ENCODE data around the gene TTYH3. TPM values are rescaled to one million over a fixed set of nuclear protein-coding genes. Genes with fewer than 3 reads are reported as not detected.

The TTYH3 gene
- total RNA-seq, 1 donor: 41.2 TPM

- DNase-seq (ENCODE audit: low read depth in 2 of 3, low spot score in 2 of 3): peak in 2 of 3 donors; percentile 31 to 44
Measured at GRCh38 chr7:2633538-2634266, 1.9 kb downstream of the TTYH3 start.

GRCh38 chr7:2634267-2635145, 2.7 kb downstream of the TTYH3 start:
- DNase-seq (ENCODE audit: low read depth in 2 of 3, low spot score in 2 of 3): no peak

GRCh38 chr7:2635148-2635668, 3.4 kb downstream of the TTYH3 start:
- no peak for DNase-seq (ENCODE audit: low read depth in 2 of 3, low spot score in 2 of 3)

- DNase-seq (ENCODE audit: low read depth in 2 of 3, low spot score in 2 of 3): no peak
Measured at GRCh38 chr7:2635810-2636701, 4.3 kb downstream of the TTYH3 start.

- DNase-seq (ENCODE audit: low read depth in 2 of 3, low spot score in 2 of 3): no peak
Measured at GRCh38 chr7:2637066-2637471, 5.3 kb downstream of the TTYH3 start.

- peak in 1 of 3 donors; percentile 26 for DNase-seq (ENCODE audit: low read depth in 2 of 3, low spot score in 2 of 3)
Measured at GRCh38 chr7:2637505-2638223, 5.9 kb downstream of the TTYH3 start.

- no peak for DNase-seq (ENCODE audit: low read depth in 2 of 3, low spot score in 2 of 3)
Measured at GRCh38 chr7:2638224-2638991, 6.6 kb downstream of the TTYH3 start.

- no peak for DNase-seq (ENCODE audit: low read depth in 2 of 3, low spot score in 2 of 3)
Measured at GRCh38 chr7:2639181-2639681, 7.4 kb downstream of the TTYH3 start.

GRCh38 chr7:2639695-2640481, 8.1 kb downstream of the TTYH3 start:
- no peak for DNase-seq (ENCODE audit: low read depth in 2 of 3, low spot score in 2 of 3)

GRCh38 chr7:2640482-2640830, 8.7 kb downstream of the TTYH3 start:
- no peak for DNase-seq (ENCODE audit: low read depth in 2 of 3, low spot score in 2 of 3)

GRCh38 chr7:2640846-2641316, 9.1 kb downstream of the TTYH3 start:
- DNase-seq (ENCODE audit: low read depth in 2 of 3, low spot score in 2 of 3): no peak

GRCh38 chr7:2641406-2642393, 9.9 kb downstream of the TTYH3 start:
- DNase-seq (ENCODE audit: low read depth in 2 of 3, low spot score in 2 of 3): peak in 1 of 3 donors; percentile 57

GRCh38 chr7:2643386-2644219, 11.8 kb downstream of the TTYH3 start:
- peak in 1 of 3 donors; percentile 36 for DNase-seq (ENCODE audit: low read depth in 2 of 3, low spot score in 2 of 3)

- DNase-seq (ENCODE audit: low read depth in 2 of 3, low spot score in 2 of 3): no peak
Measured at GRCh38 chr7:2644220-2644561, 12.4 kb downstream of the TTYH3 start.

- DNase-seq (ENCODE audit: low read depth in 2 of 3, low spot score in 2 of 3): no peak
Measured at GRCh38 chr7:2644562-2645273, 12.9 kb downstream of the TTYH3 start.
